ENCODE data around the gene PTK6.

The PTK6 gene

DNA sequence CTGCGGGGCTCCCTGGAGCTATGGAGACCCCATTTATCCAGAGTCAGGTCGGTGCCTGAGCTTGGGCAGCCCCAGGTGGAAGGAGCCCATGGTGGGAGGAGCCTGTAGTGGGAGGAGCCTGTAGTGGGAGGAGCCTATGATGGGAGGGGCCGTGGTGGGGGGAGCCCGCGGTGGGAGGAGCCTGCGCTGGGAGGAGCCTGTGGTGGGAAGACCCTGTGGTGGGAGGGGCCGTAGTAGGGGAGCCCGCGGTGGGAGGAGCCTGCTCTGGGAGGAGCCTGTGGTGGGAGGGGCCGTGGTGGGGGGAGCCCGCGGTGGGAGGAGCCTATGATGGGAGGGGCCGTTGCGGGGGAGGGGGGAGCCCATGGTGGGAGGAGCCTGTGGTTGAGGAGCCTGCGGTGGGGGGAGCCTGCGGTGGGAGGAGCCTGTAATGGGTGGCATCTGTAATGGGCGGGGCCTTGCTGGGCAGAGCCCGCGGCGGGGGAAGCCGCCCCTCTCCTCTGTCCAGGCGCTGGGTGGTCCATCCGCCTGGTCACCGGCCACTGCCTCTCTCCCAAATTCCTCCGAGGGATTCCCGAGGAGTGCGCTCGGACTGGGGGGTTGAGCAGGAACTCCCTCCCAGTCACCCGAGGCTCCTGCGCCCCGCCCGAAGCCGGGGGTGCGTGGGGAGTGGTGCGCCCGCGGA is 16.2 kb upstream of the PTK6 start:
- no peak overlapping the region for H3K27ac ChIP-seq (ENCODE audit: low read length)
- peaks cover 9% of the 10 kb centered on the region for H3K27me3 ChIP-seq (ENCODE audit: insufficient read depth, low read length)

DNA sequence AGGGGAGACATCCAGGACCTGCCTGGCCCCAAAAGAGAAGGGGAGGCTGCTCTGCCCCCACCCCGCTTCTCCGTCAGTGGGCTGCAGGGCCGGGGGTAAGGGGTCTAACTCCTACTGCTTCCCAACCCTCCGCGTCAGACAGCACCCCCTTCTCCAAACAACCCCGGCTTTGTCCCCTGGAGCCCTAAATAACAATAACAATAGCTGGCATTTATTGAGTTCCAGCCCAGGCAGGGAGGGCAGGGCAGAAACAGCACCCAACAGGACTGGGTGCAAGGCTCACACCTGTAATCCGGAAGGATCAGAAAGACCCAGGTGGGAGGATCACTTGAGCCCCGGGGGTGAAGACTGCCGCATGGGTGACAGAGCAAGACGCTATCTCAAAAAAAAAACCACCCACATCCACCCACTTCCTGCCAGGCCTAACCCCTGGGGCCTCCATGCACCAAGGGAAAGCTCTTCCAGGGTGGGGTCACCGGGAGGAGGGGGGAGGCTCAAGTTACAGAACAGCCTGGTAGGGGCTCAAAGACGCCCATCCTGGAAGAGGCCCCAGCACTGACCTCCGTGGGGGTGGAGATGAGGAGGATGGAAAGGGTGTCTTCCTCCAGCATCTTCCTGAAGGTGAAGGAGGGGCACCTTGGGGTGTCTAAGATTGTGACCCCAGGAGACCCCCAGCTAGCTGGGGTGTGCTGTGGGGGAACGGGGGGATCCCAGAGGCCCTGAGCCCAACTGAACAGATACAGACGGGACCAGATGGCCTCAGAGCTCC is 15.5 kb upstream of the PTK6 start:
- Histone ChIP-seq H3K9me3 (ENCODE audit: insufficient read depth, low read depth, low read length) (no peaks in the 10 kb centered on the region), H3K4me3 (ENCODE audit: low read length) (peak overlapping the region; percentile 25; the same call in 1 of the 2 replicates), H3K9ac (ENCODE audit: low read depth, low read length) (no peak overlapping the region), H3K27ac (ENCODE audit: low read length) (no peak overlapping the region), H3K27me3 (ENCODE audit: insufficient read depth, low read length) (peaks cover 9% of the 10 kb centered on the region), H3K36me3 (ENCODE audit: insufficient read depth, low read depth, low read length) (no peaks in the 10 kb centered on the region), H3K4me1 (ENCODE audit: insufficient read depth, low read length) (peaks cover 4% of the 10 kb centered on the region; the same call in 1 of the 2 replicates)

More for the DNA sequence above, 16.2 kb upstream of the PTK6 start:
- no peaks in the 10 kb centered on the region for H3K36me3 ChIP-seq (ENCODE audit: insufficient read depth, low read depth, low read length)
- no peaks in the 10 kb centered on the region for H3K9me3 ChIP-seq (ENCODE audit: insufficient read depth, low read depth, low read length)
- peak overlapping the region; percentile 75 for H3K4me3 ChIP-seq (ENCODE audit: low read length)
- H3K4me1 ChIP-seq (ENCODE audit: insufficient read depth, low read length), result peaks cover 4% of the 10 kb centered on the region; the same call in 1 of the 2 replicates
- H3K9ac ChIP-seq (ENCODE audit: low read depth, low read length), result peak overlapping the region; percentile 64; the same call in 1 of the 2 replicates

DNA sequence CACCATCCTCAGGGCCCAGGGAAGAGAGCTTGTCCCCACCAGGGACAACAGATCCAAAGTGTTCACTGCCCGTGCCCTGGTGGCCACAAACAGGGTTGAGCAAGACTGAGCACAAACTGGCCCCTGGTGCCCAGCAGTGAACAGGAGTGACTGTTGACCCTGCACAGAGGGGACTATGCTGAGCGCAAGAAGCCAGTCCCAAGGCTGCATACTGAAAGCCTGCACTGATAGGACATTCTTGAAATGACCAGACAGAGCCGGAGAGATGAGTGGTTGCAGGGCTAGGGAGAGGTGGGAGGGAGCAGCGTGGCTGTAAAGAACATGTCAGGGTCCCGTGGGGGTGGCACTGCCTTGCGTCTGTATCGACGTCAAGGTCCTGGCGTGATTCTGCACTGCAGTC is 13.9 kb upstream of the PTK6 start:
- H3K4me1 ChIP-seq (ENCODE audit: insufficient read depth, low read length), result peaks cover 4% of the 10 kb centered on the region; the same call in 1 of the 2 replicates
- peaks cover 9% of the 10 kb centered on the region for H3K27me3 ChIP-seq (ENCODE audit: insufficient read depth, low read length)
- H3K4me3 ChIP-seq (ENCODE audit: low read length), result no peak overlapping the region
- H3K9me3 ChIP-seq (ENCODE audit: insufficient read depth, low read depth, low read length), result no peaks in the 10 kb centered on the region
- H3K36me3 ChIP-seq (ENCODE audit: insufficient read depth, low read depth, low read length), result no peaks in the 10 kb centered on the region
- H3K9ac ChIP-seq (ENCODE audit: low read depth, low read length), result no peak overlapping the region
- no peak overlapping the region for H3K27ac ChIP-seq (ENCODE audit: low read length)

DNA sequence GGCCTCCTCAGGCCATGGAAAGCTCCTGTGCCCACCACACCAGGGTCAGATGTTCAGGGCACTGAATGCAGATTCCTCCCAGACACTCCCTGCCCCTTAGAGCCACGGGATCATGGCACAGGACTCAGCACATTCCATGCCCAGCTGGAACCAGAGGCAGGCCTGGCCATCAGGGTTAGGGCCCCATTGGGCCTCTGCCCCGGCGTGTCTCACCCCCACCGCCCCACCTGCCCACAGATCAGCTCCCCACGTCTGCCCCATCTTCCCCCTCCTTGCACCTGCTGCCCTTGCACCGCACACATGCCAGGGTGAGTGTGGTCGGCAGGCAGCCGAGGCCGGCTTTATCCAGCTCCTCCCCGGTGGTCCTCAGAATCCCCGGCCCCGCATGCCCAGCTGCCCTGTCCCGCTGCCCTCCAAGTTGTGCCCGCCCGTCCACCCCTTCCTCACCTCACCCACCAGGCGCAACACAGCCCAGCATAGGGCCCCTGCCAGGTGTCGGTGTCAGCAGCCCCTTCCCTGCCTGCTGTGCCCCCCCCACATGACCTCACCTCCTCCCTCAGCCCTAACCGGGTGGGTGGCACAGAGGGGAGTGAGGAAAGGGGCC is 12.6 kb upstream of the PTK6 start:
- no peaks in the 10 kb centered on the region for H3K9me3 ChIP-seq (ENCODE audit: insufficient read depth, low read depth, low read length)
- peaks cover 4% of the 10 kb centered on the region; the same call in 1 of the 2 replicates for H3K4me1 ChIP-seq (ENCODE audit: insufficient read depth, low read length)
- H3K4me3 ChIP-seq (ENCODE audit: low read length), result no peak overlapping the region
- H3K9ac ChIP-seq (ENCODE audit: low read depth, low read length), result no peak overlapping the region
- H3K27ac ChIP-seq (ENCODE audit: low read length), result no peak overlapping the region
- peaks cover 6% of the 10 kb centered on the region for H3K27me3 ChIP-seq (ENCODE audit: insufficient read depth, low read length)
- no peaks in the 10 kb centered on the region for H3K36me3 ChIP-seq (ENCODE audit: insufficient read depth, low read depth, low read length)

DNA sequence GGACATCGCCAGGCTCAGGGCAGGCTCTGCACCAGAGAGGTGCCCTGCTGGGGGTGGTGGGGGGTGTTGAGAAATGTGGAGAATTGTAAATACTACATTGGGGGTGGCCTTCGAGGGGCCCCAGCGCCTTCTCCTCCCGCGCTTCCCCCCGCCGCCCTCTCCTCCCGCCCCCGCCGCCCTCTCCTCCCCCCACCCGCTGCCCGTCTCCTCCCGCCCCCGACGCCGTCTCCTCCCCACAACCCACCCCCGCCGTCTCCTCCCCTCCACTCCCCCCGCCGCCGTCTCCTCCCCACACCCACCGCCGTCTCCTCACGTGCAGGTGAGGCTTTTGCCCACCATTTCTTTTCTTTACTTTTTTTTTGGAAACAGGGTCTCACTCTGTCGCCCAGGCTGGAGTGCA is 11.8 kb upstream of the PTK6 start:
- Histone ChIP-seq H3K4me1 (ENCODE audit: insufficient read depth, low read length) (peaks cover 4% of the 10 kb centered on the region; the same call in 1 of the 2 replicates), H3K4me3 (ENCODE audit: low read length) (no peak overlapping the region), H3K36me3 (ENCODE audit: insufficient read depth, low read depth, low read length) (no peaks in the 10 kb centered on the region), H3K9me3 (ENCODE audit: insufficient read depth, low read depth, low read length) (no peaks in the 10 kb centered on the region), H3K27me3 (ENCODE audit: insufficient read depth, low read length) (no peaks in the 10 kb centered on the region), H3K27ac (ENCODE audit: low read length) (no peak overlapping the region), H3K9ac (ENCODE audit: low read depth, low read length) (no peak overlapping the region)

DNA sequence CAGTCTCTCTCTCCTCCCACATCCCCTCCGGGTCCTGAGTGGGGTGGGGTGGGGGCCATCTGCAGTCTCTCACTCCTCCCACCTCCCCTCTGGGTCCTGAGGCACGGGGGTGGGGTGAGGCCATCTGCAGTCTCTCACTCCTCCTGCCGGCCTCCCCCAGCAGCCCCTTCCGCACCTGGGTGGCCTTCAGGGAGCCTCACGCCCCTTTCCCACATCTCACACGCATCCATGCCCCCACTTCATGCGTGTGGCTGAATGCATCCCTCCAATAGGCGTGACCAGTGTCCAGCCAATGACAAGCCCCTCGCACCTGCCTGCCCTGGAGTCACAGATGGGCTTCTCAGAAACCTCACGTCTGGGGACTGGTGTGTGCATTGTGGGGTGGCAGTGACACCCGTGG is 11.4 kb upstream of the PTK6 start:
- H3K27ac ChIP-seq (ENCODE audit: low read length), result no peak overlapping the region
- H3K27me3 ChIP-seq (ENCODE audit: insufficient read depth, low read length), result no peaks in the 10 kb centered on the region
- H3K4me3 ChIP-seq (ENCODE audit: low read length), result no peak overlapping the region
- H3K36me3 ChIP-seq (ENCODE audit: insufficient read depth, low read depth, low read length), result no peaks in the 10 kb centered on the region
- peaks cover 4% of the 10 kb centered on the region; the same call in 1 of the 2 replicates for H3K4me1 ChIP-seq (ENCODE audit: insufficient read depth, low read length)
- H3K9ac ChIP-seq (ENCODE audit: low read depth, low read length), result no peak overlapping the region
- H3K9me3 ChIP-seq (ENCODE audit: insufficient read depth, low read depth, low read length), result no peaks in the 10 kb centered on the region

DNA sequence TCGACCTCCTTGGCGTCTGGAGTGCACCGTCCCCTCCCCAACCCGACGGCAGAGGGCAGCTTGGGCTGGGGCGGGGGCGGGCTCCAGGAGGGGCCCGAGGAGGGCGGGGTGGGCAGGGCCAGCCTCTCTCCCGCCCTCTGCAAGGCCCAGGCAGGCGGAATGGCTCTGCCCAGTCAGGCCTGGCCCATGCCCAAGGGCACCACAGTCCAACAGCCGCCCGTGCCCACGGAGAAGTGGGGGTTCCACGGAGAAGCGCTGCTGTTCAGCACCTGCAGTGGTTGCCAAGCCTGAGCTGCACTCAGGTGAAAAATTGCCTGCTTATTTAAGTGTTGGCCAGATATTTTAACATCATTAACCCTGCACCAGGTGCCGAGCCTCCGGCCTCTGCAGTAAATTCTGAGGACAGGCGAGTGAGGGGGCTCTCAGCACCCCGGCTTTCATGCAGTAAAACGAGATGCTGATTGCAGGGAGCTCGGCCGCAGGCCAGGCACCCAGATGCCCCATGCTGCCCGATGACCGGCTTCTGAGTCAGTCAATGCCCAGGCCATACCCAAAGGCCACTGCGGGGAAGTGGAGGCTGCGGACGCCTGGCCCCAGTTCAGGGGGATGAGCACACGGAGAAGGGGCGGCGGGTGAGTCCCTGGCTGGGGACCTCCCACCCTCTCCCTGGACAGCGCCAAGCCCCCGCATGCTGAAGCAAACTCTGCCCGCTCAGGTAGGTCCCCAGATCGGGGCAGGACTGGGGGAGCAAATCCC is 10.7 kb upstream of the PTK6 start, which contains the start of gene SRMS:
TSS of gene SRMS (minus strand) at position 25 of the 756 bp plus-strand sequence. CDS start 286 bp downstream, outside the sequence.
- H3K4me3 ChIP-seq (ENCODE audit: low read length), result no peak within 1 kb of the TSS
- no peaks in the 10 kb centered on the region for H3K9me3 ChIP-seq (ENCODE audit: insufficient read depth, low read depth, low read length)
- no peaks in the 10 kb centered on the region for H3K36me3 ChIP-seq (ENCODE audit: insufficient read depth, low read depth, low read length)
- no peaks in the 10 kb centered on the region for H3K27me3 ChIP-seq (ENCODE audit: insufficient read depth, low read length)
- H3K27ac ChIP-seq (ENCODE audit: low read length), result no peak within 1 kb of the TSS
- H3K4me1 ChIP-seq (ENCODE audit: insufficient read depth, low read length), result peaks cover 3% of the 10 kb centered on the region; the same call in 1 of the 2 replicates
- H3K9ac ChIP-seq (ENCODE audit: low read depth, low read length), result no peak within 1 kb of the TSS

DNA sequence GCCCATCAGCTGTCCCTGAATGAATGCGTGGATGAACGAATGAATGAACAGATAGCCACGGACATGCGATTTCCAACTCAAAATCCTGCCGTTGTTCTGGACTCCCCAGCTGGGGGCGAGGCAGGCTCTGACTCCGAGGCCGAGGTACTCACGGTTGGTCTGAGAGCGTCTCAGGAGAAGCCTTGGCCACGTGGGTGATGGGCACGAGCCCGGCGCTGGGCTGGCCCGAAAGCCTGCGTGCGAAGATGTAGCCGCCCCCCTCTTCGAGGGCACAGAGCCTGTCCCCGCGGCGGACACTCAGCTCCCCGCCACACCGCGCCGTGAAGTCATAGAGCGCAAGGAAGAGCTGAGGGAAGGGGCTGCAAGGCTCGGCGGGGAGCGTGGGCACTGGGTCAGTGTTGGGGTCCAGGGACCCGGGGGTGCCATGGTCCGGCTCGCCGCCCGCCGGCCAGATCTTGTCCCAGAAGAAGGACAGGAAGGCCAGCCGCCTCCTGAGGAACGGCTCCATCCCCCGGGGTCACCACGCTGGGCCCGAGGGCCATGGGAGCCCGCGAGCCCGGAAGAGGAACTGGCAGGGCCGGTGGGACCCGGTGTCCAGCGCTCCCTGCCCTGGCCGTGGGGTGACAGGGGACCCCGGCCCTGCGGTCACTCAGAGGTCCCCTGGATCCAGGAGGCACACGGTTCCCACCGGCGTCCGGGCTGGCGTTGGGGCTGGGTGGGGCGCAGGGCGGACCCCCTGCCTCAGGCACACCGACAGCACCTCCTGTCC is 10.0 kb upstream of the PTK6 start:
- Histone ChIP-seq H3K27me3 (ENCODE audit: insufficient read depth, low read length) (no peaks in the 10 kb centered on the region), H3K9me3 (ENCODE audit: insufficient read depth, low read depth, low read length) (no peaks in the 10 kb centered on the region), H3K36me3 (ENCODE audit: insufficient read depth, low read depth, low read length) (no peaks in the 10 kb centered on the region), H3K4me3 (ENCODE audit: low read length) (no peak overlapping the region), H3K27ac (ENCODE audit: low read length) (no peak overlapping the region), H3K9ac (ENCODE audit: low read depth, low read length) (no peak overlapping the region), H3K4me1 (ENCODE audit: insufficient read depth, low read length) (no peaks in the 10 kb centered on the region)

DNA sequence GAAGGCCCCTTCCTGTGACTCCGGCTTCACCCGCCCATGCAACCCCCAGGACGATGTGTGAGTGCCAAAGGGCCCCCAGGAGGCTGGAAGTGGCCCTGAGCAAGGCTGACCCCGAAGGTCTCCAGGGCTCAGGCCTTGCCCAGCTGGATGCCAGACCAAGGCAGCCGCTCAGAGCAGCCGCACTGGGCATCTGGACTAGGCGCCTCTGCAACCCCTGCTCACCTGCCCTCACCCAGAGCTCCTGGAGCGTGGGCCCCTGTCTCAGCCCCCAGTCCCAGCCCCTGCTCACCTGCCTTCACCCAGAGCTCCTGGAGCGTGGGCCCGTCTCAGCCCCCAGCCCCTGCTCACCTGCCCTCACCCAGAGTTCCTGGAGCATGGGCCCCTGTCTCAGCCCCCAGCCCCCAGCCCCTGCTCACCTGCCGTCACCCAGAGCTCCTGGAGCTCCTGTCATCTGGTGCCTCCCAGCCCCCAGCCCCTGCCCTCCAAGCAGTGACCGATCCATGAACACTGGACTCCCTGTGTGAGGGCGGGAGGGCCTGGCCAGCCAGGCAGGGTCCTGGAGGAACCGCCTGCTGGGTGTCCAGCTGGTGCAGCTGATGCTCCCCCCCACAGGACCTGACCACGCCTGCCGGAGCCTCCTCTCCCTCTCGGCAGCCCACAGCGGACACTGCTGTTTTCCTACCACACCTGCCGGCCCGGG is 9.2 kb upstream of the PTK6 start:
- Histone ChIP-seq H3K9ac (ENCODE audit: low read depth, low read length) (no peak overlapping the region), H3K27ac (ENCODE audit: low read length) (no peak overlapping the region), H3K27me3 (ENCODE audit: insufficient read depth, low read length) (no peaks in the 10 kb centered on the region), H3K4me3 (ENCODE audit: low read length) (no peak overlapping the region), H3K4me1 (ENCODE audit: insufficient read depth, low read length) (no peaks in the 10 kb centered on the region), H3K36me3 (ENCODE audit: insufficient read depth, low read depth, low read length) (no peaks in the 10 kb centered on the region), H3K9me3 (ENCODE audit: insufficient read depth, low read depth, low read length) (no peaks in the 10 kb centered on the region)

DNA sequence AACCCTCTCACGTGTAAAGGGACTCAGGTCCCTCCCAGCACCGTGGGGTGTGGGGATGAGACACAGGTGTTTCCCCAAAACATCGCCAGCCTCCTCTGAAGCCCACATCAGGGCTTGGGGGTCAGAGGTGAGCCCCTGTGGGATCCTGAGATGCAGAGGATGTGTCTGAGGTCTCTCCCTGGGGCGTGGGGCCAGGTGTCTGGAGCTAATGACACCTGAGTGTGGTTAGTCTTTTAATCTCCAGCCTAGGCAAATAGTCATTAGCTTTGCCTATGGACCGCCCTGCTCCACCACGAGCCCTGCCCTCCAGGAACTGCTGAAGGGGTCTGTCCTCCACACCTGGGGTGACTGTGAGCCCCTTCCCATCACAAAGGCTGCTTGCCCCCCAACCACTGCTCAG is 8.6 kb upstream of the PTK6 start:
- H3K27me3 ChIP-seq (ENCODE audit: insufficient read depth, low read length), result no peaks in the 10 kb centered on the region
- no peak overlapping the region for H3K9ac ChIP-seq (ENCODE audit: low read depth, low read length)

More for the DNA sequence above, 8.6 kb upstream of the PTK6 start:
- H3K36me3 ChIP-seq (ENCODE audit: insufficient read depth, low read depth, low read length), result no peaks in the 10 kb centered on the region
- no peak overlapping the region for H3K4me3 ChIP-seq (ENCODE audit: low read length)
- H3K4me1 ChIP-seq (ENCODE audit: insufficient read depth, low read length), result no peaks in the 10 kb centered on the region
- H3K9me3 ChIP-seq (ENCODE audit: insufficient read depth, low read depth, low read length), result no peaks in the 10 kb centered on the region
- no peak overlapping the region for H3K27ac ChIP-seq (ENCODE audit: low read length)
